ENCODE data around the gene TMCO2. TPM values are rescaled to one million over a fixed set of nuclear protein-coding genes. Genes with fewer than 3 reads are reported as not detected.

TMCO2 gene
- total RNA-seq, 4 donors from 2014 or later: not detected

GRCh38 chr1:40226192-40226591, 21.5 kb upstream of the TMCO2 start:
- no peaks in the 10 kb centered on the region for H3K27me3 ChIP-seq
- H3K27ac ChIP-seq: peak overlapping the region in 3 of 4 donors; percentile 30 to 47 (median 45)
- intact Hi-C loops (cut with DNase I; ENCODE audit: low total_unique reads) (no loop called here), in situ Hi-C loops (cut with MboI; ENCODE audit: low pct_ligation_motif_present in 1 of 4, low pct_unique_long_range_greater_than_20kb in 1 of 4, low sequenced_read_pairs in 3 of 4) (no loop called here)
- no peak overlapping the region for H3K4me3 ChIP-seq
- 59 to 61% methylated on average over 3 of the region's 3 CpGs for WGBS, 2 donors (ENCODE audit: low coverage in 1 of 2)
- TF ChIP-seq POLR2A (IDR thresholded peaks at IDR 0.05): no peak
- no peak for TF ChIP-seq EP300 (IDR thresholded peaks at IDR 0.05; ENCODE audit: low read depth)
- no peak for TF ChIP-seq POLR2AphosphoS5 (IDR thresholded peaks at IDR 0.05)
- TF ChIP-seq CTCF (IDR thresholded peaks at IDR 0.05): no peak
- H3K4me1 ChIP-seq: peaks cover 0 to 7% (median 3%) of the 10 kb centered on the region in 4 donors
- no peaks in the 10 kb centered on the region for H3K9me3 ChIP-seq
- DNase-seq: no peak
- peaks cover 0 to 2% (median 0%) of the 10 kb centered on the region in 4 donors for H3K36me3 ChIP-seq

DNA sequence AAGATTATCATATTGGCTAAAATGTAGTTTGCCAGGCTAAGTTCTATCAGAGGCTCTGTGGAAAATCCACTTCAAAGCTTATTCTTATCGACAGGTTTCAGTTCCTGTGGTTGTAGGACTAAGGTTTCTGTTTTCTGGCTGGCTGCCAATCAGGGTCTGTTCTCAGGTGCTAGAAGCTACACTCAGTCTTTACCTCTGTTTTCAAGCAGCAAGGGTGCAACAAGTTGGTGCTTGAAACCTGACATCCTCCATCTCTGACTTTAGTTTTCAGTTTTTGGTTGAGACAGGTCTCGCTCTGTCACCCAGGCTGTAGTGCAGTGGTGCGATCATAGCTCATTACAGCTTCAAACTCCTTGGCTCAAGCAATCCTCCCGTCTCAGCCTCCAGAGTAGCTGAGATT, 15.3 kb upstream of the TMCO2 start:
- peak; percentile 13 for DNase-seq
- WGBS, 2 donors (ENCODE audit: low coverage in 1 of 2): 73 to 100% methylated on average over 1 to 4 of the region's 4 CpGs
- no peak for TF ChIP-seq EP300 (IDR thresholded peaks at IDR 0.05; ENCODE audit: low read depth)
- TF ChIP-seq POLR2AphosphoS5 (IDR thresholded peaks at IDR 0.05): no peak
- TF ChIP-seq CTCF (IDR thresholded peaks at IDR 0.05): no peak
- TF ChIP-seq POLR2A (IDR thresholded peaks at IDR 0.05): no peak
- Histone ChIP-seq H3K9me3 (no peaks in the 10 kb centered on the region), H3K27ac (no peak overlapping the region), H3K4me1 (no peaks in the 10 kb centered on the region), H3K36me3 (peaks cover 0 to 54% (median 16%) of the 10 kb centered on the region in 4 donors), H3K4me3 (no peak overlapping the region), H3K27me3 (no peaks in the 10 kb centered on the region)
- intact Hi-C loops (cut with DNase I; ENCODE audit: low total_unique reads) (no loop called here), in situ Hi-C loops (cut with MboI; ENCODE audit: low pct_ligation_motif_present in 1 of 4, low pct_unique_long_range_greater_than_20kb in 1 of 4, low sequenced_read_pairs in 3 of 4) (no loop called here)

DNA sequence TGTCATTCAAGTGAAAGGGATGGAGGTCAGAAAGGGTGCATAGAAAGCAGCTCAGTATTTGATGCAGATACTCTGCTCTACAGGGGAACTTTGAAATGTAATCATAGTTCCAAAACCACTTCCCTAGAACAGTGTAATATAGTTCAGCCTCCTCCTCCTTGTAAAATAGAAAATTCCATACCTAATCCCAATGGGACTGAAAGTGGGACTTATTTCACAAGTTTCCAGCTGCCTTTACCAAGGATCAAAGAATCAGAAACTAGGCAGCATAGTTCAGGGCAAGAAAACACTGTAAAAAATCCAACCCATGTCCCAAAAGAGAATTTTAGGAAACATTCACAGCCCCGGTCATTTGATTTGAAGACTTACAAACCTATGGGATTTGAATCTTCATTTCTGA, 8.1 kb upstream of the TMCO2 start:
- no peak overlapping the region for H3K27ac ChIP-seq
- intact Hi-C loops (cut with DNase I; ENCODE audit: low total_unique reads) (no loop called here), in situ Hi-C loops (cut with MboI; ENCODE audit: low pct_ligation_motif_present in 1 of 4, low pct_unique_long_range_greater_than_20kb in 1 of 4, low sequenced_read_pairs in 3 of 4) (no loop called here)
- H3K36me3 ChIP-seq: peaks cover 0 to 33% (median 12%) of the 10 kb centered on the region in 4 donors
- no peak for DNase-seq
- H3K9me3 ChIP-seq: no peaks in the 10 kb centered on the region
- H3K4me1 ChIP-seq: no peaks in the 10 kb centered on the region
- no peak overlapping the region for H3K4me3 ChIP-seq
- no peaks in the 10 kb centered on the region for H3K27me3 ChIP-seq
- TF ChIP-seq POLR2AphosphoS5 (IDR thresholded peaks at IDR 0.05): no peak
- TF ChIP-seq CTCF (IDR thresholded peaks at IDR 0.05): no peak
- TF ChIP-seq POLR2A (IDR thresholded peaks at IDR 0.05): no peak
- no peak for TF ChIP-seq EP300 (IDR thresholded peaks at IDR 0.05; ENCODE audit: low read depth)
- 87 to 100% methylated on average over 1 of the region's 1 CpG for WGBS, 2 donors (ENCODE audit: low coverage in 1 of 2)

- Histone ChIP-seq H3K4me3 (no peak overlapping the region), H3K36me3 (peaks cover 0 to 30% (median 12%) of the 10 kb centered on the region in 4 donors), H3K4me1 (peaks cover 0 to 6% (median 0%) of the 10 kb centered on the region in 4 donors), H3K27me3 (no peaks in the 10 kb centered on the region), H3K9me3 (no peaks in the 10 kb centered on the region), H3K27ac (no peak overlapping the region)
- in situ Hi-C loops (cut with MboI; ENCODE audit: low pct_ligation_motif_present in 1 of 4, low pct_unique_long_range_greater_than_20kb in 1 of 4, low sequenced_read_pairs in 3 of 4) (no loop called here), intact Hi-C loops (cut with DNase I; ENCODE audit: low total_unique reads) (no loop called here)
- no peak for TF ChIP-seq CTCF (IDR thresholded peaks at IDR 0.05)
- TF ChIP-seq EP300 (IDR thresholded peaks at IDR 0.05; ENCODE audit: low read depth): no peak
- TF ChIP-seq POLR2A (IDR thresholded peaks at IDR 0.05): no peak
- TF ChIP-seq POLR2AphosphoS5 (IDR thresholded peaks at IDR 0.05): no peak
- DNase-seq: no peak
- WGBS, 2 donors (ENCODE audit: low coverage in 1 of 2): 92% methylated on average over 2 of the region's 2 CpGs; no CpG with 5 or more reads in 1 of the 2 donors
Observed at GRCh38 chr1:40240390-40240789, 7.3 kb upstream of the TMCO2 start.
